ENCODE data around the gene SCUBE3. TPM values are rescaled to one million over a fixed set of nuclear protein-coding genes. Genes with fewer than 3 reads are reported as not detected.

The SCUBE3 gene
- total RNA-seq, 2 experiments from 2014 or later: 0.20 to 0.22 TPM

DNA sequence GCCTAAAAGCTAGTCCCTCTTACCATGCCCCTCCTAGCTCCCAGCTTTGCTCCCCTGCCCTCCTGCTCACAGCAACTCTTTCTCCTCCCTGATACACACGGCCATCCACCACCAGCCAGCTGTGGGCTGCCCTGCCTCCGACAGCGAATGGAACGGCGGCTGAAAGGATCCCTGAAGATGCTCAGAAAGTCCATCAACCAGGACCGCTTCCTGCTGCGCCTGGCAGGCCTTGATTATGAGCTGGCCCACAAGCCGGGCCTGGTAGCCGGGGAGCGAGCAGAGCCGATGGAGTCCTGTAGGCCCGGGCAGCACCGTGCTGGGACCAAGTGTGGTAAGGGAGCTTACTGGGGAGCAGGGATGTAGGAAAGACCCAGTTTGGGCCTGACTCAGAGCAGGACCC is 29.1 kb downstream of the SCUBE3 start:
- Mint-ChIP-seq H3K36me3 (peaks cover 2% of the 10 kb centered on the region), H3K4me1 (peaks cover 14% of the 10 kb centered on the region), H3K27ac (no peak overlapping the region), H3K9me3 (no peaks in the 10 kb centered on the region), H3K27me3 (no peaks in the 10 kb centered on the region), H3K4me3 (no peak overlapping the region)
- ATAC-seq (ENCODE audit: low read depth) (no peak), DNase-seq (no peak)
- POLR2A ChIA-PET: no interaction called here

DNA sequence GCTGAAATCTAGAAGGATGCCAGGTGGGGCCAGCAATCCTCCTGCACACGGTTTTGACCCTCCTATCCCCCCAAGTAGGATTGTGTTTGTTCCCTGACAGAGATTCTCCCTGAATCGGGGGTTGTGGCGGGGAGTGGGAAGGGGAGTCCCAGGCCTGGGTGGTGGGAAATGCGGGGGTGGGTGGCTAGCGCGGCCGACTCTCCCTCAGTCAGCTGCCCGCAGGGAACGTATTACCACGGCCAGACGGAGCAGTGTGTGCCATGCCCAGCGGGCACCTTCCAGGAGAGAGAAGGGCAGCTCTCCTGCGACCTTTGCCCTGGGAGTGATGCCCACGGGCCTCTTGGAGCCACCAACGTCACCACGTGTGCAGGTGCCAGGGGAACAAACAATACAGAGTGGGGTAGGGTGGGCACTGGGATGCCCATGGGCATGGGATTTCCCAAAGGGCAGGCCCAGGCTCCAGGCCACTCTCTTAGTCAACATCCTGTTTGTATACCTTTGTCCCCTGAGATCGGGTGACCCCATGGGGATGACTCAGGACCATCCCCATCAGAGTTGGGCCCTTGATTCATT is 29.7 kb downstream of the SCUBE3 start:
- POLR2A ChIA-PET: no interaction called here
- Mint-ChIP-seq H3K4me3 (no peak overlapping the region), H3K36me3 (peaks cover 2% of the 10 kb centered on the region), H3K27me3 (no peaks in the 10 kb centered on the region), H3K27ac (no peak overlapping the region), H3K9me3 (no peaks in the 10 kb centered on the region), H3K4me1 (peaks cover 15% of the 10 kb centered on the region)
- DNase-seq: no peak
- no peak for ATAC-seq (ENCODE audit: low read depth)

DNA sequence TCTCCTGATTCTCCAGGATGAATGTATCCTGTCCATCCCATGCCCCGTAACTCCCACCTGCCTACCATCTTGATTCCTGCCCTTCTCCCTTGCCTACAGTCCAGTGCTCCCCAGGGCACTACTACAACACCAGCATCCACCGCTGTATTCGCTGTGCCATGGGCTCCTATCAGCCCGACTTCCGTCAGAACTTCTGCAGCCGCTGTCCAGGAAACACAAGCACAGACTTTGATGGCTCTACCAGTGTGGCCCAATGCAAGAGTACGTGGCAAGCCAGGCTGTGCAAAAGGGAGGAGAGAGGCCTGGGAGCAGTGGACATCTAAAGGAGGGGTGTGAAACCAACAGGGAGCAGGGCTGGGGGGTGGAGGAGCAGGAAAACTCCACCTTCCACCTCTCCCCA is 30.8 kb downstream of the SCUBE3 start:
- no peak overlapping the region for H3K27ac Mint-ChIP-seq
- ATAC-seq (ENCODE audit: low read depth): no peak

GRCh38 chr6:35247642-35248231 is 34.0 kb downstream of the SCUBE3 start:
- POLR2A ChIA-PET: interaction anchor here (2.1 kb wide), 1 partner anchor 11 kb away, joined by 10 read pairs; the partner anchor contains the start of gene ZNF76
- peaks cover 14% of the 10 kb centered on the region for H3K4me1 Mint-ChIP-seq
- DNase-seq (no peak), ATAC-seq (ENCODE audit: low read depth) (peak; percentile 33)
- peaks cover 2% of the 10 kb centered on the region for H3K36me3 Mint-ChIP-seq
- H3K4me3 Mint-ChIP-seq: peak overlapping the region; percentile 4
- H3K27me3 Mint-ChIP-seq: no peaks in the 10 kb centered on the region
- no peak overlapping the region for H3K27ac Mint-ChIP-seq
- H3K9me3 Mint-ChIP-seq: no peaks in the 10 kb centered on the region

More for the DNA sequence above, 30.8 kb downstream of the SCUBE3 start:
- peaks cover 19% of the 10 kb centered on the region for H3K4me1 Mint-ChIP-seq
- DNase-seq: no peak
- no peaks in the 10 kb centered on the region for H3K27me3 Mint-ChIP-seq
- POLR2A ChIA-PET: no interaction called here
- no peak overlapping the region for H3K4me3 Mint-ChIP-seq
- H3K9me3 Mint-ChIP-seq: no peaks in the 10 kb centered on the region
- H3K36me3 Mint-ChIP-seq: peaks cover 2% of the 10 kb centered on the region

- POLR2A ChIA-PET: interaction anchor here (2.1 kb wide), 1 partner anchor 11 kb away, joined by 10 read pairs; the partner anchor contains the start of gene ZNF76
- Mint-ChIP-seq H3K9me3 (no peaks in the 10 kb centered on the region), H3K4me3 (no peak overlapping the region), H3K4me1 (peaks cover 14% of the 10 kb centered on the region), H3K27me3 (no peaks in the 10 kb centered on the region), H3K27ac (no peak overlapping the region), H3K36me3 (peaks cover 2% of the 10 kb centered on the region)
- ATAC-seq (ENCODE audit: low read depth): no peak
- DNase-seq: no peak
Observed at GRCh38 chr6:35248300-35248699, 34.5 kb downstream of the SCUBE3 start.

DNA sequence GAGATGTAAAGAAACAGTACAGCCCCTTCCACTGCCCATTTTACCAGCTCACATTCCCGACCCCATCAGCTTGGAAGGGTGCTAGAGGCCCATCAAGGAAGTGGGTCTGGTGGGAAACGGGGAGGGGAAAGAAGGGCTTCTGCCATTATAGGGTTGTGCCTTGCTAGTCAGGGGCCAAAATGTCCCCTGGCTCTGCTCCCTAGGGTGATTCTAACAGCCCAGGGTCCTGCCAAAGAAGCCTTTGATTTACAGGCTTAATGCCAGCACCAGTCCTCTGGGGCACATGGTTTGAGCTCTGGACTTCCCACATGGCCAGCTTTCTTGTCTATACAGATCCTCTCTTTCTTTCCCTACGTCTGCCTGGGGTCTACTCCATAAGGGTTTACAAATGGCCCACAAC is 35.2 kb downstream of the SCUBE3 start:
- ATAC-seq (ENCODE audit: low read depth) (no peak), DNase-seq (no peak)
- no peaks in the 10 kb centered on the region for H3K27me3 Mint-ChIP-seq
- peaks cover 14% of the 10 kb centered on the region for H3K4me1 Mint-ChIP-seq
- H3K9me3 Mint-ChIP-seq: no peaks in the 10 kb centered on the region
- H3K36me3 Mint-ChIP-seq: peaks cover 2% of the 10 kb centered on the region
- POLR2A ChIA-PET: interaction anchor here (2.1 kb wide), 1 partner anchor 10 kb away, joined by 10 read pairs; the partner anchor contains the start of gene ZNF76
- H3K4me3 Mint-ChIP-seq: no peak overlapping the region
- no peak overlapping the region for H3K27ac Mint-ChIP-seq

DNA sequence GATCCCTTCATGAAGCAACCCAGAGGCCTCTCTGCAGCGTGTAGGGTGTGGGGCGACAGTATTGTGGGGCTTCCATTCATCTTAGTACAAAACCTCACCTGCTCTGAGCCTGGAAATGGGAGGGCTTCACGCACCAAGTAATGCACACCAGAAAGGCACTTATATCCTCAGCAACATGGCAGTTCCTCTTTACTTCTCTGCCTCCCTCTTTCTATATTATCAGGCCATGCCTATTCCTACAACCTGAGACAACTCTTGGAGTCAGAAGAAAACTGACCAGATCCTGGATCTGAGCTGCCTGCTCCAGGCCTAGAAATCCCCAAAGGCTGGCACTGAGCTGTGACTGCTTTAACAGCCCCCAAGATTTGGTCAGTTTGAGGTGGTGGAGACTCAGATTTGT is 38.2 kb downstream of the SCUBE3 start:
- Mint-ChIP-seq H3K27ac (no peak overlapping the region), H3K4me1 (peaks cover 14% of the 10 kb centered on the region), H3K9me3 (no peaks in the 10 kb centered on the region), H3K27me3 (no peaks in the 10 kb centered on the region), H3K4me3 (no peak overlapping the region), H3K36me3 (no peaks in the 10 kb centered on the region)
- no peak for ATAC-seq (ENCODE audit: low read depth)
- DNase-seq: no peak
- POLR2A ChIA-PET: no interaction called here

GRCh38 chr6:35253249-35253648 is 39.5 kb downstream of the SCUBE3 start:
- ATAC-seq (ENCODE audit: low read depth) (no peak), DNase-seq (no peak)
- no peaks in the 10 kb centered on the region for H3K27me3 Mint-ChIP-seq
- POLR2A ChIA-PET: no interaction called here
- no peak overlapping the region for H3K27ac Mint-ChIP-seq
- H3K4me3 Mint-ChIP-seq: no peak overlapping the region
- H3K9me3 Mint-ChIP-seq: no peaks in the 10 kb centered on the region
- no peaks in the 10 kb centered on the region for H3K36me3 Mint-ChIP-seq
- peaks cover 9% of the 10 kb centered on the region for H3K4me1 Mint-ChIP-seq

- POLR2A ChIA-PET: interaction anchor here (1.5 to 2.2 kb wide), 3 partner anchors 10 to 45 kb away, joined by 5 to 10 read pairs (median 6); no protein-coding TSS in a partner anchor
- Mint-ChIP-seq H3K4me3 (peak overlapping the region; percentile 95), H3K9me3 (no peaks in the 10 kb centered on the region), H3K27ac (peak overlapping the region; percentile 90), H3K27me3 (no peaks in the 10 kb centered on the region), H3K4me1 (peaks cover 26% of the 10 kb centered on the region), H3K36me3 (peaks cover 2% of the 10 kb centered on the region)
- DNase-seq (no peak), ATAC-seq (ENCODE audit: low read depth) (no peak)
Observed at GRCh38 chr6:35258336-35258735, 44.6 kb downstream of the SCUBE3 start.

DNA sequence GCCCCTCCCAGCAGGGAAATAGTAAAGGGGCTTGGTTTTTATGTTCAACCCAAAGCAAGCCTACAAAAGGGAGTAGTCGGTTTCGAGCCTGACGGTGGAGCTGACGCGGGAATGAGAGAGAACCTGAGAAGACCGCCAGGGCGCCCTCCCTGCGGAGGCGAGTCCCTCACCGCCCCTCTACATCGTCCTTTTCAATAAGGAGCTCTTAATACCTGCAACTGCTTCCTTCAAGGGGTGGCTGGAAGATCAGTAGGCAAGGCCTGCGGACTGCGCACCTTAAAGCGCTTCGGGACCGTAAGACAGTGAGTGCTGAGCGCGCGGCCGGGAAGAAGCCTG is 45.1 kb downstream of the SCUBE3 start:
- Mint-ChIP-seq H3K4me3 (peak overlapping the region; percentile 95), H3K4me1 (peaks cover 26% of the 10 kb centered on the region), H3K36me3 (peaks cover 2% of the 10 kb centered on the region), H3K9me3 (no peaks in the 10 kb centered on the region), H3K27ac (peak overlapping the region; percentile 90), H3K27me3 (no peaks in the 10 kb centered on the region)
- no peak for DNase-seq
- POLR2A ChIA-PET: interaction anchor here (0.7 to 2.2 kb wide), 8 partner anchors 9 to 662 kb away, joined by 4 to 10 read pairs (median 5); partner anchors contain the start of genes RPL10A and SRPK1
- peak; percentile 27 for ATAC-seq (ENCODE audit: low read depth)

GRCh38 chr6:35259194-35259947 is 45.6 kb downstream of the SCUBE3 start, which contains the start of gene ZNF76:
TSS of gene ZNF76 (plus strand) at chr6:35259735. CDS start at chr6:35281152, 21,417 bp downstream.
- peak; percentile 91 for ATAC-seq (ENCODE audit: low read depth)

DNA sequence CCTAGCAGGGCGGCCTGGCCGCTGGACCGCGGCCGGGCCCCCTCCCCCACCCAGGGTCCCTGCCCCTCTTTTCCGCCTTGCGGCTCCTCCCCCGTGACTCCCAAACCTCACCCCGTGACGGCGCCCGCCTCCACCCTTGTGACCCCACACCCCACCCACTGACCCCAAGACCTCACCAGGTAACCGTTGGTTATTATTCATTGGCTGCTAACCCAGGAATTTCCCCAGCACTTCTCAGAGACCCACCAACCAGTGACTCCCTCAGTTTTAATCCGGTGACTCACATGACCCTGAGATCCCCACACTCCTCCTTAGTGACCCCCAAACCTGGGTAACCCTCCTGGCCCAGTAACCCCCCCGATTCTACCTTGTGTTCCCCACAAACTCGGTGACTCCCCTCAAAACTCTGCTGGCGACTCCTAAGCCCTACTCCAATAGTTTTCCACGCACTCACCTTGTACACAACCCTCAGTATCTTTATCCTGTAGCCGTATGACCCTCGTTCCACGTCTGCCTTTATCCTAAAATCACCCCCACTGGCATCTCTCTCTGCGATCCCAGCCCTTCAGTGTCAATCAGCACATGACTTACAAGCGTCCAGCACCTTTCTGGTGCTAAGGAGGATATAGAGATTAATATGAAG is 46.3 kb downstream of the SCUBE3 start:
- DNase-seq (peak; percentile 73), ATAC-seq (ENCODE audit: low read depth) (peak; percentile 53)
- H3K4me3 Mint-ChIP-seq: peak overlapping the region; percentile 91
- no peaks in the 10 kb centered on the region for H3K9me3 Mint-ChIP-seq
- H3K27ac Mint-ChIP-seq: peak overlapping the region; percentile 94
- peaks cover 4% of the 10 kb centered on the region for H3K36me3 Mint-ChIP-seq
- POLR2A ChIA-PET: interaction anchor here (0.6 to 2.2 kb wide), 8 partner anchors 8 to 661 kb away, joined by 4 to 10 read pairs (median 5); partner anchors contain the start of genes RPL10A and SRPK1
- peaks cover 33% of the 10 kb centered on the region for H3K4me1 Mint-ChIP-seq
- H3K27me3 Mint-ChIP-seq: no peaks in the 10 kb centered on the region

More at GRCh38 chr6:35259194-35259947, 45.6 kb downstream of the SCUBE3 start, which contains the start of gene ZNF76:
- peaks cover 4% of the 10 kb centered on the region for H3K36me3 Mint-ChIP-seq
- peak; percentile 95 for DNase-seq
- H3K27me3 Mint-ChIP-seq: no peaks in the 10 kb centered on the region
- H3K27ac Mint-ChIP-seq: peak within 1 kb of the TSS; percentile 94
- H3K9me3 Mint-ChIP-seq: no peaks in the 10 kb centered on the region
- H3K4me3 Mint-ChIP-seq: peak within 1 kb of the TSS; percentile 95
- POLR2A ChIA-PET: interaction anchor here (0.6 to 2.2 kb wide), 9 partner anchors 8 to 662 kb away, joined by 4 to 10 read pairs (median 5); partner anchors contain the start of genes RPL10A and SRPK1
- peaks cover 31% of the 10 kb centered on the region for H3K4me1 Mint-ChIP-seq
